Testis (tissue), 3 donors: ENCODE data around the gene MGA. TPM values are rescaled to one million over a fixed set of nuclear protein-coding genes. Genes with fewer than 3 reads are reported as not detected.

Experiments used
- DNase-seq: peaks from one replicate; pipeline ENCODE4 v3.0.0-alpha.2; 2019
- H3K27ac ChIP-seq, 2 donors: fragments of 200-600 bp; sonication (generic); one replicate each; pipeline ENCODE4 v1.5.1; 2019
- H3K27me3 ChIP-seq: fragments of 200-600 bp; sonication (generic); one replicate; pipeline ENCODE4 v1.5.1; 2019
- H3K36me3 ChIP-seq: fragments of 200-600 bp; sonication (generic); one replicate; pipeline ENCODE4 v1.5.1; 2017; ENCODE audit warnings: low read depth; ENCODE audit errors: missing control alignments
- H3K4me1 ChIP-seq: fragments of 200-600 bp; sonication (generic); one replicate; pipeline ENCODE4 v1.5.1; 2019
- H3K4me3 ChIP-seq, 2 donors: fragments of 200-600 bp; sonication (generic); one replicate each; pipeline ENCODE4 v1.5.1; 2017 to 2019
- H3K9me3 ChIP-seq: fragments of 200-600 bp; sonication (generic); one replicate; pipeline ENCODE4 v1.5.1; 2017
- POLR2A ChIP-seq: fragments of 450-650 bp; IDR thresholded peaks from one replicate; pipeline ENCODE4 v1.6.1; 2017; ENCODE audit warnings: antibody characterized with exemption, mild to moderate bottlenecking, moderate library complexity
- WGBS, 2 donors: methylation state at CpG; one replicate each; pipeline ENCODE4 v1.1.5; 2018; 5-methylcytosine and 5-hydroxymethylcytosine counted together
- intact Hi-C: fragments of 100-400 bp; cut with DNase I; formaldehyde crosslinking; loops from one replicate; pipeline ENCODE4 v1.15.1; 2023; ENCODE audit warnings: low total_unique reads
- polyA plus RNA-seq: library from polyadenylated mRNA; stranded (reverse); fragments of 350-450 nt; fragmentation: Illumina TruSeq; extraction: RNeasy Lipid Tissue Mini Kit (QIAGEN cat#74804); gene quantifications from one replicate; pipeline ENCODE4 v1.2.3, GENCODE V29; 2014; ENCODE audit warnings: low read depth, low replicate concordance; ENCODE audit not compliant: insufficient read depth
- total RNA-seq, 2 donors: library from RNA; depleted of rRNA; stranded (reverse); fragments of >200 nt; gene quantifications; one replicate each; pipeline ENCODE4 v1.2.3, GENCODE V29; 2016
- TF ChIP-seq, protein P1 (sequence below), 3 experiments: fragments of 450-650 bp in 2 of 3; fragments of 200-600 bp in 1 of 3; sonication (generic) in 1 of 3; IDR thresholded peaks; one replicate each; pipeline ENCODE4 v1.5.1; 2016 to 2019; ENCODE audit warnings: antibody characterized with exemption in 3 of 3, mild to moderate bottlenecking in 2 of 3, moderate library complexity in 1 of 3

The MGA gene
- total and polyA plus RNA-seq, 3 donors from 2014 or later, result 20.3 to 90.2 (median 78.1) TPM

DNA sequence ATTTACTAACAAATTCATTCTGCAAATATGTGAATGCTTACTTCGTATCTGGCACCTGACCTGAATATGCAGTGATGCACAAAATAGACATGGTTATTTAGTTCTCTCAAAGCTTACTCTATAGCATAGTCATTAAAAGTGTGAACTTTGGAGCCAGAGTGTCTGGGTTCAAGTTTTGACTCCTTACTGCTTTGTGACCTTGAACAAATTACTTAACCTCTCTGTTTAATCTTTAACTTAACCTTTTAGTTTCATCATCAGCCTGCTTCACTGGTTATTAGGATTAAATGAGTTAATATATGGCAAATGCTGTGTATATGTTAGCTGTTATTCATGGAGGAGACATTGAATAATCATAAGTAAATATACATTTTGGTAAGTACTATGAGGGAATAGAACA, 12.1 kb upstream of the MGA start:
- WGBS, 2 donors, result 76 to 96% methylated on average over 1 of the region's 1 CpG

DNA sequence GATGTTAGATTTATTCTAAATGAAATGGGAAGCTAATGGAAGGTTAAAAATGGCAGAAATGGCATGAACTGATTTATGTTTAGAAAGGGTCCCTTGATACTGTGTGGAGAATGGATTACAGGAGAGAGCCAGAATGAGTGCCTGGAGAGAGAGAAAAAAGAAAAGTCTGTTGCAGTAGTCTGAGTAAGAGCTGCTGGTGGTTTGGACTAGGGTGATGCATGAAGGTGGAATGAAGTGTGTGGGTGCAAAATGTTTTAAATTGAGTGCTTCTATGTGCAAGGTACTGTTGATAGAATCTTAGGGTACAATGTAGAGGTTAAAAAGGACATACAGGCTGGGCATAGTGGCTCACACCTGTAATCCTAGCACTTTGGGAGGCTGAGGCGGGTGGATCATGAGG, 11.4 kb upstream of the MGA start:
- 100% methylated on average over 1 of the region's 1 CpG for WGBS, 2 donors
- H3K36me3 ChIP-seq, result no peaks in the 10 kb centered on the region
- no peak overlapping the region for H3K27ac ChIP-seq
- no peaks in the 10 kb centered on the region for H3K27me3 ChIP-seq
- no peak for DNase-seq
- TF ChIP-seq, protein P1, sequence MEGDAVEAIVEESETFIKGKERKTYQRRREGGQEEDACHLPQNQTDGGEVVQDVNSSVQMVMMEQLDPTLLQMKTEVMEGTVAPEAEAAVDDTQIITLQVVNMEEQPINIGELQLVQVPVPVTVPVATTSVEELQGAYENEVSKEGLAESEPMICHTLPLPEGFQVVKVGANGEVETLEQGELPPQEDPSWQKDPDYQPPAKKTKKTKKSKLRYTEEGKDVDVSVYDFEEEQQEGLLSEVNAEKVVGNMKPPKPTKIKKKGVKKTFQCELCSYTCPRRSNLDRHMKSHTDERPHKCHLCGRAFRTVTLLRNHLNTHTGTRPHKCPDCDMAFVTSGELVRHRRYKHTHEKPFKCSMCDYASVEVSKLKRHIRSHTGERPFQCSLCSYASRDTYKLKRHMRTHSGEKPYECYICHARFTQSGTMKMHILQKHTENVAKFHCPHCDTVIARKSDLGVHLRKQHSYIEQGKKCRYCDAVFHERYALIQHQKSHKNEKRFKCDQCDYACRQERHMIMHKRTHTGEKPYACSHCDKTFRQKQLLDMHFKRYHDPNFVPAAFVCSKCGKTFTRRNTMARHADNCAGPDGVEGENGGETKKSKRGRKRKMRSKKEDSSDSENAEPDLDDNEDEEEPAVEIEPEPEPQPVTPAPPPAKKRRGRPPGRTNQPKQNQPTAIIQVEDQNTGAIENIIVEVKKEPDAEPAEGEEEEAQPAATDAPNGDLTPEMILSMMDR (IDR thresholded peaks at IDR 0.05), result no peak
- no peak for TF ChIP-seq POLR2A
- no peaks in the 10 kb centered on the region for H3K9me3 ChIP-seq
- no peak overlapping the region for H3K4me3 ChIP-seq
- intact Hi-C loops, result no loop called here
- no peaks in the 10 kb centered on the region for H3K4me1 ChIP-seq

More for the DNA sequence above, 12.1 kb upstream of the MGA start:
- H3K4me1 ChIP-seq, result no peaks in the 10 kb centered on the region
- H3K27me3 ChIP-seq, result no peaks in the 10 kb centered on the region
- no peaks in the 10 kb centered on the region for H3K9me3 ChIP-seq
- DNase-seq, result no peak
- H3K27ac ChIP-seq, result no peak overlapping the region
- intact Hi-C loops, result no loop called here
- no peaks in the 10 kb centered on the region for H3K36me3 ChIP-seq
- no peak overlapping the region for H3K4me3 ChIP-seq
- TF ChIP-seq, protein P1 (IDR thresholded peaks at IDR 0.05), result no peak
- TF ChIP-seq POLR2A, result no peak

DNA sequence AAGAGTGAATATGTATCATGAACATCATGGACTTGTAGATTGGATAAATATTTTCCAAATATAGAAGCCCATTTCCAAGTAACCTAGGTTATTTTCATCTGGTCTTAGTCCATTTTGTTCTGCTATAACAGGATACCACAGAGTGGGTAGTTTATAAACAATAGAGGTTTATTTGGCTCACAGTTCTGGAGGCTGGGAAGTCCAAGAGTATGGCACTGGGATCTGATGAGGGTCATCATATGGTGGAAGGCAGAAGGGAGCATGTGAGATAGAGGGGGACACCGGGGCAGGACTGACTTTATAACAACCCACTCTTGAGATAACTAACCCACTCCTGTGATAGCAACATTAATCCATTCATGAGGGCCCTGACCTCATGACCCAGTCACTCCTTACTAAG, 9.4 kb upstream of the MGA start:
- no peak for DNase-seq
- Histone ChIP-seq H3K27ac (no peak overlapping the region), H3K9me3 (no peaks in the 10 kb centered on the region), H3K36me3 (no peaks in the 10 kb centered on the region), H3K4me1 (no peaks in the 10 kb centered on the region), H3K27me3 (no peaks in the 10 kb centered on the region), H3K4me3 (no peak overlapping the region)
- TF ChIP-seq POLR2A, result no peak
- TF ChIP-seq, protein P1 (IDR thresholded peaks at IDR 0.05), result no peak
- 55 to 75% methylated on average over 1 of the region's 1 CpG for WGBS, 2 donors
- intact Hi-C loops, result no loop called here

DNA sequence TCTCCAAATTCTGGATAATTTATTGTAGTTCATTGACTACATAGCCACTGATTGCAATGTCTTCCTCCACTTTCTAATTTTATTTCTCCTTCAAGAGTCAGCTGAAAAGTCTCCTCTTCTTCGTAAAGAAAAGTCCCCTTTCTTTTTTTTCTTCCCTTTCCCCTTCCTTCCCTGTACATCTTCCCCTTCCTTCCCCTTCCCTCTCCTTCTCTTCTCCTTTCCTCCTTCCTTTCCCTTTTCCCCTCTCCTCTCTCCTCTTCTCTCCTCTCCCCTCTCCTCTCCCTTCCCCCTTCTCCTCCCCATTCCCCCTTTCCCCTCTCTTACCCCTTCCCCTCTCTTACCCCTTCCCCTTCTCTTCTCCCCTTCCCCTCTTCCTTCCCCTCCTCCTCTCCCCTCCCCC, 8.8 kb upstream of the MGA start:
- WGBS, 2 donors, result 84 to 85% methylated on average over 1 of the region's 1 CpG
- no peak overlapping the region for H3K4me3 ChIP-seq
- no peaks in the 10 kb centered on the region for H3K36me3 ChIP-seq
- intact Hi-C loops, result no loop called here
- no peak overlapping the region for H3K27ac ChIP-seq
- DNase-seq, result no peak
- H3K4me1 ChIP-seq, result no peaks in the 10 kb centered on the region
- H3K27me3 ChIP-seq, result no peaks in the 10 kb centered on the region
- TF ChIP-seq, protein P1 (IDR thresholded peaks at IDR 0.05), result no peak
- TF ChIP-seq POLR2A, result no peak
- no peaks in the 10 kb centered on the region for H3K9me3 ChIP-seq

DNA sequence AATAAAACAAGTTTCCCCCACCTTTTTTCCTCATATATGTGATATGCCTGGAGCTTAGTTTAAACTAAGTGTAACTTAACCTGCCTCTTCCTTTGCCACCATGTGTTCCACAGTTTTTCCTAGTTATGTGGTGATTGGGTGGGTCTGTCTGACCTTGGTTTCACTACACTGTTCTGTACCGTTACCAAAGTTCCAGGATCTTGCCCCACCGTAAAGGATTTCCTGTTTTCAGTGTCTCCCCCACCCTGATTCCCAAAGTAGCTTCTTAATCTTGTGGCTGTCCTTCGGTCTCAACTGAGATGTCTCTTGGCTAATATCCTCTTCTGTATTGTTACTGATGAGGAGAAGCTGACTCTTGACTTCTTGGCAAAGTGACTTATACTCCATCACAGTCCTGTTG, 6.4 kb upstream of the MGA start:
- Histone ChIP-seq H3K9me3 (no peaks in the 10 kb centered on the region), H3K36me3 (no peaks in the 10 kb centered on the region), H3K4me1 (no peaks in the 10 kb centered on the region), H3K4me3 (no peak overlapping the region), H3K27me3 (no peaks in the 10 kb centered on the region), H3K27ac (no peak overlapping the region)
- no peak for TF ChIP-seq POLR2A
- TF ChIP-seq, protein P1 (IDR thresholded peaks at IDR 0.05), result no peak
- WGBS, 2 donors, result 47 to 55% methylated on average over 3 of the region's 3 CpGs
- intact Hi-C loops, result no loop called here
- DNase-seq, result no peak
